Measurements from ENCODE around the gene GNAQ.

- no peak for TF ChIP-seq CTCF (IDR thresholded peaks at IDR 0.05)
- TF ChIP-seq EZH2 (IDR thresholded peaks at IDR 0.05; ENCODE audit: borderline replicate concordance, insufficient read depth, low read depth, low read length, poor library complexity, severe bottlenecking): no peak
Measured at GRCh38 chr9:77959803-77960202, 71.8 kb downstream of the GNAQ start.

Measured in B cell (primary cell).